Measurements from ENCODE around the gene ANKRD60.

DNA sequence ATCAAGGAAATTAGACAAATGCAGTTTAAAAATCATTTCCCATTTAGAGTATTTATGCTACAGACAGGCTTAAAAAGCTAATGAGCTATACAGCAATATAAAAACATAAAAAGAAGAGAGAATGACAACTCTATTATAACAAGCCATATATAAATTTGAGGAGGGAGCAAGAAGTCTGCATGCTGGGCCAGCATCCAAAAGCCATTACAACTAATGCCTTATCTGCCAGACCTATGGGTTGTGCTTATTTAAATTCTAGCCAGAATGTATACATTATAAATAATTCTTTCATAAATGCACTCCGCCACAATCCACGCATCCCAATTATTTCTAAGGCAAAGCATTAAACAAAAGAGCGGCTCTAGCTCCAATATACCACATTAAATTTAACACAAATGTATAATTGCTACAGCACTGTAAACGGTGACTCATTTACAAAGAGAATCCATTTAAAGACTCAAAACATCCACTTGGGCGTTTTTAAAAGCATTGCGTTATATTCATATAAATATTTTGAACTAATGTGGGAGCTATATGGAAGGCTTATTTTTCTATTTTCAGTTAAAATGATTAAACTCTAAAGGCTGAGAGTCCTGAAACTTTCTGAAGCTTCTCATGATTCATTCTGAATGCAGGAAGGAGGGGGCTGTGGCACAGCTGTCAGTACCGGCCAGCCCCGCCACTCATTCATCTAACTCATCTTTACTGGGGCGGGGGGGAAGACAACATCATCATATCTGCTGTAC, 43.3 kb upstream of the ANKRD60 start:
- TF ChIP-seq, protein P1, sequence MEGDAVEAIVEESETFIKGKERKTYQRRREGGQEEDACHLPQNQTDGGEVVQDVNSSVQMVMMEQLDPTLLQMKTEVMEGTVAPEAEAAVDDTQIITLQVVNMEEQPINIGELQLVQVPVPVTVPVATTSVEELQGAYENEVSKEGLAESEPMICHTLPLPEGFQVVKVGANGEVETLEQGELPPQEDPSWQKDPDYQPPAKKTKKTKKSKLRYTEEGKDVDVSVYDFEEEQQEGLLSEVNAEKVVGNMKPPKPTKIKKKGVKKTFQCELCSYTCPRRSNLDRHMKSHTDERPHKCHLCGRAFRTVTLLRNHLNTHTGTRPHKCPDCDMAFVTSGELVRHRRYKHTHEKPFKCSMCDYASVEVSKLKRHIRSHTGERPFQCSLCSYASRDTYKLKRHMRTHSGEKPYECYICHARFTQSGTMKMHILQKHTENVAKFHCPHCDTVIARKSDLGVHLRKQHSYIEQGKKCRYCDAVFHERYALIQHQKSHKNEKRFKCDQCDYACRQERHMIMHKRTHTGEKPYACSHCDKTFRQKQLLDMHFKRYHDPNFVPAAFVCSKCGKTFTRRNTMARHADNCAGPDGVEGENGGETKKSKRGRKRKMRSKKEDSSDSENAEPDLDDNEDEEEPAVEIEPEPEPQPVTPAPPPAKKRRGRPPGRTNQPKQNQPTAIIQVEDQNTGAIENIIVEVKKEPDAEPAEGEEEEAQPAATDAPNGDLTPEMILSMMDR (IDR thresholded peaks at IDR 0.05): no peak
- TF ChIP-seq POLR2A (IDR thresholded peaks at IDR 0.05): no peak
